A549 (cell line): ENCODE results near the gene ATP5ME.

Experiments used
- FOXS1 ChIP-seq: fragments of 250-450 bp; sonication (Bioruptor Pico); IDR thresholded peaks from 2 replicates; pipeline ENCODE4 v1.5.0; 2020; ENCODE audit warnings: mild to moderate bottlenecking, moderate library complexity
- MAZ ChIP-seq: fragments of 150-350 bp; IDR thresholded peaks from 2 replicates; pipeline ENCODE4 v1.6.1; 2014; ENCODE audit warnings: antibody characterized with exemption, low read depth, low read length, borderline replicate concordance
- POLR2AphosphoS2 ChIP-seq: conservative IDR thresholded peaks from 2 replicates; pipeline ENCODE4 v1.6.1; 2012; ENCODE audit warnings: low read length, improper control_type of control experiment, inconsistent platforms
- RAD21 ChIP-seq, 2 experiments: fragments of >200 bp in 1 of 2; sonication (Bioruptor Twin) in 1 of 2; formaldehyde crosslinking in 1 of 2; IDR thresholded peaks in 1 of 2; conservative IDR thresholded peaks in 1 of 2; 2 replicates in 1 of 2; 3 replicates in 1 of 2; pipeline ENCODE4 v1.6.1; 2012 to 2018; ENCODE audit warnings: inconsistent platforms in 1 of 2
- TF ChIP-seq, protein P1 (sequence below): fragments of >200 bp; sonication (Bioruptor Twin); formaldehyde crosslinking; IDR thresholded peaks from 3 replicates; pipeline ENCODE4 v1.5.1; 2016
- TF ChIP-seq, protein P2 (sequence below): IDR thresholded peaks from 2 replicates; pipeline ENCODE4 v1.6.1; 2012
- TF ChIP-seq, protein P3 (sequence below): fragments of 200-600 bp; sonication (generic); IDR thresholded peaks from 2 replicates; pipeline ENCODE4 v1.6.1; 2016; ENCODE audit warnings: antibody characterized with exemption, mild to moderate bottlenecking, moderate library complexity

DNA sequence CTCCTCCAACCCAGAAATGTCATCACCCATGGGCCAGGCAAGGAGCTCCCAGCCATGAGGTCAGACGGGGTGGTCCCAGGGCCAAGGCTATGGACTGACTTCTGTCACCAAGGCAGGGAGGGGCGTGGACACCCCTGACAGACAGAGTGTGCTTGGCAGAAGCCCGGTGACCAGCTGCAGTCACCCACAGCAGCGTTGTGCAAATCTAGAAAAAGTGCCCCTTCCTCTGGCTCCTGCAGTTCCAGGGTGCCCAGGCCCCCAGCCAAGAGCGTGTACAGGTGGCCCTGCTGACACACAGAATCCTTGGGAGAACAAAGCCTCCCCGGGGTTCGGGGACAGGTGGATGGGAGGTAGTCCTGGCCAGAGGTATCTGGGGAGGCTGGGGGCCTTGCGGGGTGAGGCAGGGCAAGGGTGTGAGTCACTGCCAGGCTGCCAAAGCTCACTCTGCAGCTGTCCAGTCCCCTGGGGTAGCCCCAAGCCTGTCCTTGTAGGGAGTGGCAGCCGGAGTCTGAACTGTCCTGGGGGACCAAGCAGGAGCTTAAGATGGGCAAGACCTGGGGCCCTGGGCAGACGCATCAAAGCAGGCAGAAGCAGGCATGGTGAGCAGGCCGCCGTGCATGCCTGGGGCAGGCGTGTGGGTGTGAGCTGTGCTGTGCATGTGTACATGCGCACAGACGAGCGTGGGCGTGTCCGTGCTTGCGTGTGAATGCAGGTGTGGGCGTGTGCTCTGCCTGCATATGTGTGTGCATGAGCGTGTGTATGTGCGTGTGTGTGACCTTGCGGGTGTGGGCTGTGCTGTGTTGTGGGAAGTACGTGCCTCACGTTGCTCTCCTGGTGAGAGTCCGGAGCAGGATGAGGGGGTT is 3.6 kb upstream of the ATP5ME start:
- TF ChIP-seq FOXS1 (no peak), POLR2AphosphoS2 (no peak), MAZ (no peak), RAD21 (conservative IDR thresholded peaks at IDR 0.05 in 1 of 2, IDR thresholded peaks at IDR 0.05 in 1 of 2) (no peak)
- TF ChIP-seq, protein P1, sequence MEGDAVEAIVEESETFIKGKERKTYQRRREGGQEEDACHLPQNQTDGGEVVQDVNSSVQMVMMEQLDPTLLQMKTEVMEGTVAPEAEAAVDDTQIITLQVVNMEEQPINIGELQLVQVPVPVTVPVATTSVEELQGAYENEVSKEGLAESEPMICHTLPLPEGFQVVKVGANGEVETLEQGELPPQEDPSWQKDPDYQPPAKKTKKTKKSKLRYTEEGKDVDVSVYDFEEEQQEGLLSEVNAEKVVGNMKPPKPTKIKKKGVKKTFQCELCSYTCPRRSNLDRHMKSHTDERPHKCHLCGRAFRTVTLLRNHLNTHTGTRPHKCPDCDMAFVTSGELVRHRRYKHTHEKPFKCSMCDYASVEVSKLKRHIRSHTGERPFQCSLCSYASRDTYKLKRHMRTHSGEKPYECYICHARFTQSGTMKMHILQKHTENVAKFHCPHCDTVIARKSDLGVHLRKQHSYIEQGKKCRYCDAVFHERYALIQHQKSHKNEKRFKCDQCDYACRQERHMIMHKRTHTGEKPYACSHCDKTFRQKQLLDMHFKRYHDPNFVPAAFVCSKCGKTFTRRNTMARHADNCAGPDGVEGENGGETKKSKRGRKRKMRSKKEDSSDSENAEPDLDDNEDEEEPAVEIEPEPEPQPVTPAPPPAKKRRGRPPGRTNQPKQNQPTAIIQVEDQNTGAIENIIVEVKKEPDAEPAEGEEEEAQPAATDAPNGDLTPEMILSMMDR: no peak
- TF ChIP-seq, protein P2, sequence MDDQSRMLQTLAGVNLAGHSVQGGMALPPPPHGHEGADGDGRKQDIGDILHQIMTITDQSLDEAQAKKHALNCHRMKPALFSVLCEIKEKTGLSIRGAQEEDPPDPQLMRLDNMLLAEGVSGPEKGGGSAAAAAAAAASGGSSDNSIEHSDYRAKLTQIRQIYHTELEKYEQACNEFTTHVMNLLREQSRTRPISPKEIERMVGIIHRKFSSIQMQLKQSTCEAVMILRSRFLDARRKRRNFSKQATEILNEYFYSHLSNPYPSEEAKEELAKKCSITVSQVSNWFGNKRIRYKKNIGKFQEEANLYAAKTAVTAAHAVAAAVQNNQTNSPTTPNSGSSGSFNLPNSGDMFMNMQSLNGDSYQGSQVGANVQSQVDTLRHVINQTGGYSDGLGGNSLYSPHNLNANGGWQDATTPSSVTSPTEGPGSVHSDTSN: no peak
- TF ChIP-seq, protein P3, sequence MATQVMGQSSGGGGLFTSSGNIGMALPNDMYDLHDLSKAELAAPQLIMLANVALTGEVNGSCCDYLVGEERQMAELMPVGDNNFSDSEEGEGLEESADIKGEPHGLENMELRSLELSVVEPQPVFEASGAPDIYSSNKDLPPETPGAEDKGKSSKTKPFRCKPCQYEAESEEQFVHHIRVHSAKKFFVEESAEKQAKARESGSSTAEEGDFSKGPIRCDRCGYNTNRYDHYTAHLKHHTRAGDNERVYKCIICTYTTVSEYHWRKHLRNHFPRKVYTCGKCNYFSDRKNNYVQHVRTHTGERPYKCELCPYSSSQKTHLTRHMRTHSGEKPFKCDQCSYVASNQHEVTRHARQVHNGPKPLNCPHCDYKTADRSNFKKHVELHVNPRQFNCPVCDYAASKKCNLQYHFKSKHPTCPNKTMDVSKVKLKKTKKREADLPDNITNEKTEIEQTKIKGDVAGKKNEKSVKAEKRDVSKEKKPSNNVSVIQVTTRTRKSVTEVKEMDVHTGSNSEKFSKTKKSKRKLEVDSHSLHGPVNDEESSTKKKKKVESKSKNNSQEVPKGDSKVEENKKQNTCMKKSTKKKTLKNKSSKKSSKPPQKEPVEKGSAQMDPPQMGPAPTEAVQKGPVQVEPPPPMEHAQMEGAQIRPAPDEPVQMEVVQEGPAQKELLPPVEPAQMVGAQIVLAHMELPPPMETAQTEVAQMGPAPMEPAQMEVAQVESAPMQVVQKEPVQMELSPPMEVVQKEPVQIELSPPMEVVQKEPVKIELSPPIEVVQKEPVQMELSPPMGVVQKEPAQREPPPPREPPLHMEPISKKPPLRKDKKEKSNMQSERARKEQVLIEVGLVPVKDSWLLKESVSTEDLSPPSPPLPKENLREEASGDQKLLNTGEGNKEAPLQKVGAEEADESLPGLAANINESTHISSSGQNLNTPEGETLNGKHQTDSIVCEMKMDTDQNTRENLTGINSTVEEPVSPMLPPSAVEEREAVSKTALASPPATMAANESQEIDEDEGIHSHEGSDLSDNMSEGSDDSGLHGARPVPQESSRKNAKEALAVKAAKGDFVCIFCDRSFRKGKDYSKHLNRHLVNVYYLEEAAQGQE: no peak
